ENCODE measurements around the gene MLF2. TPM values are rescaled to one million over a fixed set of nuclear protein-coding genes. Genes with fewer than 3 reads are reported as not detected.

Gene MLF2
- total and polyA plus RNA-seq, 9 of the 15 experiments (the other 6 are each of a cell fraction or from before 2014, with no cell fraction given), result 11.4 to 190 (median 139) TPM

DNA sequence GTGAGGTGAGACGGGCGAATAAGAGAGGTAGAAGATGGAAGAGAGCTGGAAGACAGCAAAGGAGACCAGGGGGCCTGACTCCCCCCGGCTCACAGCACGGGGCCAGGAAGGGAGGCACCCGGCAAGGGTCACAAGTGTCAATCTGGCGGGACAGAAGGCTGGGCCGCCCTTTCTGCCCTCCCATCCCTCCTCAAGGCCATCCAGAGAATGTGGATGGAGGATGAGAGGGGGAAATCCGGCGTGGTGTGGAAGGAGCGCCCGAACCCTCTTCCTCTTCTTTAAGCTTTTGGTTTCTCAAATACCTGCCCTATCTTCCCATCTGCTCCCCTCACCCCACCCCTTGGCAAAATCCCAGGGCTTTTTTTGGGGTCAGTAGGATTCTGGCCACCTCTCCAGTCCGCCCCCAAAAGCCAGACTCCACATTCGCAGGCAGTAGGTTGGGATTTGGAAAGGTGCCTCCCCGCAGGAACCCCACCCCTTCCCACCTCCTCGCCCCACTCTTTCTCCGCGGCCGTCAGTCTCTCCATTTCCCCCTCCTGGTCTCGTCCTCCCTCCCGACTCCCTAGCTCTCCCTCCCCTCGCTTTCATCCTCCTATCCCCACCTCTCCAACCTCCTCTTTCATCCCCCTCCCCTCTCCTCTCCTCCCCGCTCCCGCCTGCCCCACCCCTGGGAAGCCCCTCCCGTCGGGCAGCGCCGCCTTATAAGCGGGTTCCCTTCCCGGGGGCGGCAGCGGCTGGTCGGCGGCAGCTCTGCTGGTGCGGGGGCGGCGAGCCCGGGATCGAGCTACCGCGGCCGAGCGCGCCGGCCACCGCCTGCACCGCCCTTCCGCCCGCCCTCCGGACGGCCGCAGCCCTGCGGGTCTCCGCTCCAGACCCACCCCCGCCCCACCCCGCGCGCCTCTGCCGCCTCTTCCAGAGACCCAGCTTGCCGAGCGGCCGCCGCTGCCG, 13.0 kb upstream of the MLF2 start, which contains the start of gene PTMS:
PTMS (plus strand) TSS at position 730 of the 948 bp plus-strand sequence. CDS start 343 bp downstream, outside the sequence.
- ATAC-seq (peak; percentile 28), FAIRE-seq (peak; percentile 61), DNase-seq (ENCODE audit: extremely low read depth in 1 of 4, low spot score in 3 of 4) (peak; percentile 72 to 85 (median 78))
- no peaks in the 10 kb centered on the region for H3K9me3 ChIP-seq (replicated peaks; ENCODE audit: control insufficient read depth, insufficient read depth, low read depth, low read length)
- H3K4me1 ChIP-seq (replicated peaks in 1 of 2; ENCODE audit: control insufficient read depth in 2 of 2, insufficient read depth in 2 of 2, low read length in 2 of 2), result peaks cover 29 to 34% of the 10 kb centered on the region in 2 experiments; a peak in 4 of 5 replicates
- ChIA-PET CTCF (ENCODE audit: low intra/inter-chr PET ratio) (interaction anchor here (0.8 kb wide), 1 partner anchor 30 kb away, joined by 3 read pairs; no protein-coding TSS in a partner anchor), POLR2A (interaction anchor here (0.5 to 3.2 kb wide), 16 partner anchors 8 to 1084 kb away, joined by 3 to 17 read pairs (median 4); partner anchors contain the start of genes MLF2, NOP2, RNU7-1 and TPI1)
- H3K27me3 ChIP-seq (ENCODE audit: control insufficient read depth in 2 of 2, insufficient read depth in 2 of 2, low read length in 2 of 2), result no peaks in the 10 kb centered on the region; a peak in 1 of 5 replicates
- 0% methylated on average over 6 of the region's 63 CpGs for WGBS (ENCODE audit: insufficient coverage, low coverage, missing lambda C conversion rate)
- H3K9ac ChIP-seq (ENCODE audit: insufficient read depth in 1 of 2, low read depth in 2 of 2, low read length in 2 of 2), result peak within 1 kb of the TSS; percentile 91 to 94
- H4K20me1 ChIP-seq (replicated peaks; ENCODE audit: control insufficient read depth, insufficient read depth, low read length), result no peaks in the 10 kb centered on the region
- H3K36me3 ChIP-seq (ENCODE audit: control insufficient read depth, insufficient read depth, low read length), result peaks cover 26% of the 10 kb centered on the region; the same call in 2 of the 3 replicates
- in situ Hi-C loops (cut with MboI) (no loop called here), intact Hi-C loops (cut with micrococcal nuclease) (no loop called here)
- H3K27ac ChIP-seq (ENCODE audit: extremely low read depth, low read depth, low read length), result peak within 1 kb of the TSS; percentile 89
- no peaks in the 10 kb centered on the region for H3K9me1 ChIP-seq (ENCODE audit: control insufficient read depth, insufficient read depth, low read length)
- peaks cover 27% of the 10 kb centered on the region for H3K79me2 ChIP-seq (ENCODE audit: control insufficient read depth, insufficient read depth, low read length)
- H3K4me2 ChIP-seq (ENCODE audit: insufficient read depth, low read length), result peak within 1 kb of the TSS; percentile 98
- peak within 1 kb of the TSS; percentile 55; the same call in 1 of the 2 replicates for H2AFZ ChIP-seq (ENCODE audit: low read depth, low read length)
- H3K4me3 ChIP-seq, result peak within 1 kb of the TSS; percentile 80
- BruUV-seq (replicated peaks), result TSS peak; percentile 89
- 0 out of 2 replicates have a peak, but pooled peaks have one; percentile 10 for TF ChIP-seq HDAC2 (IDR thresholded peaks at IDR 0.05)
- peak in 1 of 2 experiments; percentile 58; a peak in 2 of 4 replicates for TF ChIP-seq HDAC1 (IDR thresholded peaks at IDR 0.05)
- peak; percentile 89 for TF ChIP-seq ZBTB1 (CRISPR knock-in tag; IDR thresholded peaks at IDR 0.05; ENCODE audit: borderline replicate concordance, low read depth)
- no peak for TF ChIP-seq SMARCB1 (IDR thresholded peaks at IDR 0.05; ENCODE audit: insufficient read length, low read depth)
- TF ChIP-seq TEAD1 (CRISPR knock-in tag; IDR thresholded peaks at IDR 0.05), result no peak; a peak in 1 of 4 replicates
- TF ChIP-seq, protein P1, sequence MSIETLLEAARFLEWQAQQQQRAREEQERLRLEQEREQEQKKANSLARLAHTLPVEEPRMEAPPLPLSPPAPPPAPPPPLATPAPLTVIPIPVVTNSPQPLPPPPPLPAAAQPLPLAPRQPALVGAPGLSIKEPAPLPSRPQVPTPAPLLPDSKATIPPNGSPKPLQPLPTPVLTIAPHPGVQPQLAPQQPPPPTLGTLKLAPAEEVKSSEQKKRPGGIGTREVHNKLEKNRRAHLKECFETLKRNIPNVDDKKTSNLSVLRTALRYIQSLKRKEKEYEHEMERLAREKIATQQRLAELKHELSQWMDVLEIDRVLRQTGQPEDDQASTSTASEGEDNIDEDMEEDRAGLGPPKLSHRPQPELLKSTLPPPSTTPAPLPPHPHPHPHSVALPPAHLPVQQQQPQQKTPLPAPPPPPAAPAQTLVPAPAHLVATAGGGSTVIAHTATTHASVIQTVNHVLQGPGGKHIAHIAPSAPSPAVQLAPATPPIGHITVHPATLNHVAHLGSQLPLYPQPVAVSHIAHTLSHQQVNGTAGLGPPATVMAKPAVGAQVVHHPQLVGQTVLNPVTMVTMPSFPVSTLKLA (conservative IDR thresholded peaks at IDR 0.05), result 0 out of 4 replicates have a peak, but pooled peaks of 1 of the 2 experiments have one; percentile 18
- peak; percentile 71 for TF ChIP-seq MAZ (CRISPR knock-in tag; conservative IDR thresholded peaks at IDR 0.05 in 1 of 2, IDR thresholded peaks at IDR 0.05 in 1 of 2)
- peak; percentile 41 for TF ChIP-seq NFIC (IDR thresholded peaks at IDR 0.05)
- TF ChIP-seq, protein P2, sequence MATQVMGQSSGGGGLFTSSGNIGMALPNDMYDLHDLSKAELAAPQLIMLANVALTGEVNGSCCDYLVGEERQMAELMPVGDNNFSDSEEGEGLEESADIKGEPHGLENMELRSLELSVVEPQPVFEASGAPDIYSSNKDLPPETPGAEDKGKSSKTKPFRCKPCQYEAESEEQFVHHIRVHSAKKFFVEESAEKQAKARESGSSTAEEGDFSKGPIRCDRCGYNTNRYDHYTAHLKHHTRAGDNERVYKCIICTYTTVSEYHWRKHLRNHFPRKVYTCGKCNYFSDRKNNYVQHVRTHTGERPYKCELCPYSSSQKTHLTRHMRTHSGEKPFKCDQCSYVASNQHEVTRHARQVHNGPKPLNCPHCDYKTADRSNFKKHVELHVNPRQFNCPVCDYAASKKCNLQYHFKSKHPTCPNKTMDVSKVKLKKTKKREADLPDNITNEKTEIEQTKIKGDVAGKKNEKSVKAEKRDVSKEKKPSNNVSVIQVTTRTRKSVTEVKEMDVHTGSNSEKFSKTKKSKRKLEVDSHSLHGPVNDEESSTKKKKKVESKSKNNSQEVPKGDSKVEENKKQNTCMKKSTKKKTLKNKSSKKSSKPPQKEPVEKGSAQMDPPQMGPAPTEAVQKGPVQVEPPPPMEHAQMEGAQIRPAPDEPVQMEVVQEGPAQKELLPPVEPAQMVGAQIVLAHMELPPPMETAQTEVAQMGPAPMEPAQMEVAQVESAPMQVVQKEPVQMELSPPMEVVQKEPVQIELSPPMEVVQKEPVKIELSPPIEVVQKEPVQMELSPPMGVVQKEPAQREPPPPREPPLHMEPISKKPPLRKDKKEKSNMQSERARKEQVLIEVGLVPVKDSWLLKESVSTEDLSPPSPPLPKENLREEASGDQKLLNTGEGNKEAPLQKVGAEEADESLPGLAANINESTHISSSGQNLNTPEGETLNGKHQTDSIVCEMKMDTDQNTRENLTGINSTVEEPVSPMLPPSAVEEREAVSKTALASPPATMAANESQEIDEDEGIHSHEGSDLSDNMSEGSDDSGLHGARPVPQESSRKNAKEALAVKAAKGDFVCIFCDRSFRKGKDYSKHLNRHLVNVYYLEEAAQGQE (IDR thresholded peaks at IDR 0.05; ENCODE audit: borderline replicate concordance), result peak; percentile 50; the same call in 1 of the 2 replicates
- TF ChIP-seq, protein P2 (CRISPR knock-in tag; IDR thresholded peaks at IDR 0.05; ENCODE audit: low read depth), result no peak

Data from K562 (cell line).